ENCODE results near the gene RSPO3.

DNA sequence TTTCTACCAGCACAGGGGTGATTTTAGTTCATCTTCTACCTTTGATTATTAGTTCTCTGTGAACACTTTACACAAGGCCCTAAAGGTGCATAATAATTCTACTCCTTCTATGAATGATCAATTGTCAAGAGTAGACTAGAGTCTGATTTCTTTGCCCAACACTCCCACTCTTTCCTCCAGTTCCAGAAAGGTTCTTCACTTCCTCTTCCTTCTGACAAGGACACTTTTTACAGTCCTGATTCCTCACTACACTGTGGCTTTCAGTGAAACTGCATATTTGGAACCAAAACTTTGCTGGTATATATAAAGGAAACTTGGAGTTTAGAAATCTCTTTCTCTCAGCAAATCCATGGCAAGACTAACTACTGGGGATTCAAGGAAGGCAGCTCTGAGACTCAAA lies 10.6 kb upstream of the RSPO3 start:
- TF ChIP-seq EZH2phosphoT487 (IDR thresholded peaks at IDR 0.05; ENCODE audit: borderline replicate concordance, low read depth, low read length) = no peak
- TF ChIP-seq, protein P1, sequence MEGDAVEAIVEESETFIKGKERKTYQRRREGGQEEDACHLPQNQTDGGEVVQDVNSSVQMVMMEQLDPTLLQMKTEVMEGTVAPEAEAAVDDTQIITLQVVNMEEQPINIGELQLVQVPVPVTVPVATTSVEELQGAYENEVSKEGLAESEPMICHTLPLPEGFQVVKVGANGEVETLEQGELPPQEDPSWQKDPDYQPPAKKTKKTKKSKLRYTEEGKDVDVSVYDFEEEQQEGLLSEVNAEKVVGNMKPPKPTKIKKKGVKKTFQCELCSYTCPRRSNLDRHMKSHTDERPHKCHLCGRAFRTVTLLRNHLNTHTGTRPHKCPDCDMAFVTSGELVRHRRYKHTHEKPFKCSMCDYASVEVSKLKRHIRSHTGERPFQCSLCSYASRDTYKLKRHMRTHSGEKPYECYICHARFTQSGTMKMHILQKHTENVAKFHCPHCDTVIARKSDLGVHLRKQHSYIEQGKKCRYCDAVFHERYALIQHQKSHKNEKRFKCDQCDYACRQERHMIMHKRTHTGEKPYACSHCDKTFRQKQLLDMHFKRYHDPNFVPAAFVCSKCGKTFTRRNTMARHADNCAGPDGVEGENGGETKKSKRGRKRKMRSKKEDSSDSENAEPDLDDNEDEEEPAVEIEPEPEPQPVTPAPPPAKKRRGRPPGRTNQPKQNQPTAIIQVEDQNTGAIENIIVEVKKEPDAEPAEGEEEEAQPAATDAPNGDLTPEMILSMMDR (conservative IDR thresholded peaks at IDR 0.05; ENCODE audit: low read length) = no peak
